A549 treated with AZD9567 at 1 μM for 4 hours (cell line): Measurements from ENCODE around the gene SPIC. TPM values are rescaled to one million over a fixed set of nuclear protein-coding genes. Genes with fewer than 3 reads are reported as not detected.

ENCODE experiments used
- total RNA-seq: library from RNA; stranded (reverse); fragments of 200-300 nt; extraction: Qiagen RNA extraction; gene quantifications from 5 replicates; pipeline ENCODE4 v1.2.3, GENCODE V29; 2022; ENCODE audit not compliant: insufficient read depth

Gene SPIC
- not detected in 5 replicates for total RNA-seq

GRCh38 chr12:101474711-101475386, at the start of gene SPIC:
Gene SPIC (plus strand): TSS chr12:101475336. CDS start chr12:101476905, 1,569 bp downstream.

Other genes starting within 250 kb of the SPIC start
- 13.7 to 18.0 TPM (median 15.6 TPM) in 5 replicates for gene UTP20, start 195.2 kb upstream of the SPIC start, total RNA-seq
- gene ARL1, start 67.6 kb upstream of the SPIC start, total RNA-seq = 55.4 to 75.0 TPM (median 61.0 TPM) in 5 replicates
- gene MYBPC1, start 119.6 kb downstream of the SPIC start, total RNA-seq = not detected in 5 replicates
- gene CHPT1, start 222.3 kb downstream of the SPIC start, total RNA-seq = 35.7 to 72.6 TPM (median 67.1 TPM) in 5 replicates